A673 (cell line): ENCODE results near the gene DPYD.

Experiments
- CTCF ChIP-seq: fragments of 300-800, 200-600 bp; sonication (generic); conservative IDR thresholded peaks from 2 replicates; pipeline ENCODE4 v1.5.1; 2017; ENCODE audit warnings: low read depth, mild to moderate bottlenecking, antibody characterized with exemption, low read length, moderate library complexity, mixed read lengths
- EZH2 ChIP-seq: fragments of 200-600 bp; sonication (generic); IDR thresholded peaks from 2 replicates; pipeline ENCODE4 v1.6.1; 2017; ENCODE audit warnings: borderline replicate concordance, low read depth, mild to moderate bottlenecking, mixed read lengths, antibody characterized with exemption, low read length; ENCODE audit not compliant: poor library complexity, severe bottlenecking

DNA sequence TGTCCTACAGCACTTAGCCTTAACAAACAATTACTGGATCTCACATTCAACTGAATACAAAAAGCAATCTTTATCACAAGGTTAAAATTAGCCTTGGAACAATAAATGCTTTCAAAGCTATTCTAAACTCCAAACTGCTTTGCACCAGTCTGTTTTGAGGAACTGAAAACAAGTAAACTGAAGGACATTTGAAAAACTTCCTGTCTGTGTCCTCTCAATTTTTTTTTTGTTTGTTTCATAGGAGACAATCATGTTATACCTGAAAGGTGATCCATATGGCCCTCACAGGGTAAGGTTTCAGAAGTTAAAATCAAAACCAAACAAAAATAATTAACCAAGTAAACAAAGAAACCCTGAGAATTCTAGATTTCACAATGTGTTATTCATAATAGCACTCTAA, 459.1 kb downstream of the DPYD start:
- TF ChIP-seq CTCF (no peak), EZH2 (no peak)
